Central memory CD4-positive, alpha-beta T cell (primary cell): Measurements from ENCODE around the gene PMPCA.
A peak's percentile ranks its signal among the peaks of the same experiment; 100 is the strongest.
"Not testable (repeated sequence)": the region's sequence is repeated elsewhere in the genome, so short reads cannot be mapped to it uniquely, and the experiment has no call there.

ENCODE experiments used
- DNase-seq: peaks from one replicate; pipeline ENCODE4 v3.0.0; 2022

PMPCA gene

GRCh38 chr9:136394312-136395019 is 16.0 kb upstream of the PMPCA start:
- DNase-seq, result no peak

GRCh38 chr9:136395020-136395340 is 15.5 kb upstream of the PMPCA start:
- no peak for DNase-seq

- no peak for DNase-seq
These were observed 14.9 kb upstream of the PMPCA start for GRCh38 chr9:136395345-136396218.

GRCh38 chr9:136396219-136396515 is 14.3 kb upstream of the PMPCA start:
- DNase-seq, result no peak

- DNase-seq, result no peak
These were observed 12.8 kb upstream of the PMPCA start for GRCh38 chr9:136397643-136398042.

- DNase-seq, result no peak
These were observed 12.2 kb upstream of the PMPCA start for GRCh38 chr9:136398286-136398685.

- DNase-seq, result peak; percentile 22
These were observed 11.1 kb upstream of the PMPCA start for GRCh38 chr9:136399176-136400037.

GRCh38 chr9:136400038-136400834 is 10.2 kb upstream of the PMPCA start, which contains the start of gene SNAPC4:
TSS of gene SNAPC4 (minus strand) at chr9:136400170. CDS start at chr9:136398428, 1,742 bp downstream.
- DNase-seq, result peak; percentile 84

- DNase-seq, result no peak
These were observed 9.1 kb upstream of the PMPCA start for GRCh38 chr9:136401173-136401922.

GRCh38 chr9:136402067-136402466 is 8.4 kb upstream of the PMPCA start:
- no peak for DNase-seq

GRCh38 chr9:136403538-136403914 is 6.9 kb upstream of the PMPCA start:
- peak; percentile 79 for DNase-seq

- peak; percentile 24 for DNase-seq
These were observed 6.3 kb upstream of the PMPCA start for GRCh38 chr9:136403915-136404800.

- no peak for DNase-seq
These were observed 5.7 kb upstream of the PMPCA start for GRCh38 chr9:136404801-136405136.

GRCh38 chr9:136405481-136405880 is 5.0 kb upstream of the PMPCA start:
- no peak for DNase-seq

GRCh38 chr9:136405904-136406303 is 4.6 kb upstream of the PMPCA start:
- DNase-seq, result not testable (repeated sequence)

GRCh38 chr9:136407061-136407460 is 3.4 kb upstream of the PMPCA start:
- DNase-seq, result not testable (repeated sequence)

GRCh38 chr9:136407911-136408310 is 2.5 kb upstream of the PMPCA start:
- no peak for DNase-seq

- peak; percentile 16 for DNase-seq
These were observed 652 bp upstream of the PMPCA start for GRCh38 chr9:136409557-136410455.

- DNase-seq, result no peak
These were observed 920 bp downstream of the PMPCA start for GRCh38 chr9:136411378-136411777.

- no peak for DNase-seq
These were observed 2.5 kb downstream of the PMPCA start for GRCh38 chr9:136412962-136413361.
